Frontal cortex (tissue), 4 donors: Measurements from ENCODE around the gene TRIO. TPM values are rescaled to one million over a fixed set of nuclear protein-coding genes. Genes with fewer than 3 reads are reported as not detected.

Experiments
- DNase-seq, 2 donors: peaks; one replicate each; pipeline ENCODE4 v3.0.0; 2012; ENCODE audit warnings: low spot score in 2 of 2
- FAIRE-seq: peaks from 2 replicates; lab custom pipeline; 2012; peaks lifted over from hg19 to GRCh38; lab: Jason Lieb, UNC
- total RNA-seq: library from RNA; depleted of rRNA; stranded (reverse); fragments of >200 nt; gene quantifications from one replicate; pipeline ENCODE4 v1.2.3, GENCODE V29; 2014
- donor health status: control.
- donor health status: control.
- donor health status: control.

TRIO gene
- total RNA-seq, 1 donor from 2014 or later, result 310 TPM

DNA sequence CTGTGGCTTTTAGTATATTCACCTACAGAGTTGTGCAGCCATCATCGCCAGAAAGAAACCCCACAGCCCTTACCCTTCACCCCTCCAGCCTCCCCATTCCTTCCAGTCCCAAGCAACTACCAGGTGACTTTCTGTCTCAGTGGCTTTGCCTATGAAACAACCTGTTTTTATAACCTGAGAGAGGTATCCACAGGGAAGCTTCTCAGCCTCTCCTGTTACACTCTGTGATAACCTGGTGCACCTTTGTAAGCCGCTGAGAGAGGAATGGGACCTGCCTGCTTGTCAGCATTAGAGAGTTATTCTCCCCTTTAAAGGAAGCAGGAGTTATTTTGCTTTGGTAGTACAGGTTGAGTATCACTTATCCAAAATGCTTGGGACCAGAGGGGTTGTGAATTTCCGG lies 93.6 kb downstream of the TRIO start:
- DNase-seq (no peak), FAIRE-seq (no peak)

GRCh38 chr5:14237317-14238086 lies 94.4 kb downstream of the TRIO start:
- FAIRE-seq (no peak), DNase-seq (no peak)

DNA sequence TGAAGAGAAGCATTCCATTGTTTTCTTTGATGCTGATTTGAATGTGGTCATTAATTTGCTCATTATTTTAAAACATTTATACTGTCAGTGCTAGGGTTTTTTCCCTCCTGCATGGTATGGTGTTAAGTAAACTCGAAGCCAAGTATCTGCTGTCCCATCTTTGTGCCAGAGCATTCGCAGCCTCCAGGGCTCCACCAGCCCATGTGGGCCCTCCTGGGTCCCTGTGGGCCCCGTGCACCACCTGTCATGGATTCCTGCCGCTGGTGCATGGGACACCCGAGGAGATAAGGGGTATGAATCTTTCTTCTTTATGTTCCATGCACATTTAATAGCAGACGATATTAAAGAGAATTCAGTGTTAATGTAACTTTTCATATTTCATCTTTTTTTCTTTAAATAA lies 95.1 kb downstream of the TRIO start:
- no peak for FAIRE-seq
- DNase-seq, result no peak

DNA sequence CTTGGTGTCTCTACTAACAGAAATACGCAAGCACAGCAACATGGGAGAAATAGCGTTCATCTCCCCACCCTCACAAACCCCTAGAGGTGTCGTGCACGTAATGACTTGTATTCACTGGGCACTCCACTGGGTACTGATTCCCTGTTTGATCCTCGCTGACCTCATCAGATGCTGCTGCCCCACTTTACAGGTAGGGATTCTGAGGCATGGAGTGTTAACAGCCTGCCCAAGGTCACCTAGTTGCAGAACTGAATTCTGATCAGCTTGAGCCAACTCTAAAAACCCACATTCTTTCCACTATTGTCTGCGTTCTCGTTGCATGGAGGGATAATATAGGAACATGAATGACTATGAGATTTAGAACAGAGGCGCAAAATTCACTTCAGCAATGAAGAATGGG lies 96.3 kb downstream of the TRIO start:
- DNase-seq (no peak), FAIRE-seq (no peak)

- no peak for DNase-seq
- no peak for FAIRE-seq
Measured at GRCh38 chr5:14239951-14240350, 96.8 kb downstream of the TRIO start.

- FAIRE-seq, result no peak
- no peak for DNase-seq
Measured at GRCh38 chr5:14240359-14240758, 97.2 kb downstream of the TRIO start.

GRCh38 chr5:14241141-14241540 lies 98.0 kb downstream of the TRIO start:
- DNase-seq, result no peak
- no peak for FAIRE-seq

DNA sequence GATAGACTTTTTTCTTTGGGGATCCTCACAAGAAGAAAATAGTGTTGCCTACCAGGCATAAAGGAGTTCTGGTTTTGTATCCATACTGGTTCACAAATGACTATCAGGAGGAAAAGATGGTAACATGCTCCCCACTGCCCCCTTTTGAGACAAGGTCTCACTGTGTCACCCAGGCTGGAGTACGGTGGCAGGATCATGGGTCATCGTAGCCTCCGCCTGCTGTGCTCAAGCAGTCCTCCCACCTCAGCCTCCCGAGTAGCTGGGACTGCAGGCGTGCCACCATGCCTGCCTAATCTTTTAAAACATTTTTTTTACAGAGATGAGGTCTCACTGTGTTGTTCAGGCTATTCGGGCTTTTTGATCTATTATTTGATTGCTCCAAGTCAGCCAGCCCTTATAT lies 99.3 kb downstream of the TRIO start:
- DNase-seq (no peak), FAIRE-seq (no peak)

GRCh38 chr5:14242871-14243383 lies 99.8 kb downstream of the TRIO start:
- DNase-seq (no peak), FAIRE-seq (no peak)

DNA sequence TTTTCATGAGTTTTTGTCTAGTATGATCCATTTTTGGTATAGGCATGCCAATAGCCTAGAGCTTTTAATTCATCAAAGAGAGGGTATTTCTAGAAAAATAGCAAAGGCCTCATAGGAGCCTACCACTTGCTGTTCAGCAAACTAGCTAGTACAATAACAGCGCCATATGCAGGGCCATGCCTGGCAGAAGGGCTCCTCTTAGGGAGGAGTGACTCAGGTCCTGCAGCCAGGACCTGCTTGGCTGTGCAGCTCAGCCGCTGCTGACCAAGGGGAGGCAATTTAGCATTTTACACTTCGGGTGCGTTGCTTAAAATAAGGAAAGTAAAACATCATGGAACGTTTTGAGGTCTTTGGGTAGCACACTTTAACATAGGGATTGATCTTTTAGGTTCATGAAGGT lies 100.6 kb downstream of the TRIO start:
- FAIRE-seq (no peak), DNase-seq (no peak)

DNA sequence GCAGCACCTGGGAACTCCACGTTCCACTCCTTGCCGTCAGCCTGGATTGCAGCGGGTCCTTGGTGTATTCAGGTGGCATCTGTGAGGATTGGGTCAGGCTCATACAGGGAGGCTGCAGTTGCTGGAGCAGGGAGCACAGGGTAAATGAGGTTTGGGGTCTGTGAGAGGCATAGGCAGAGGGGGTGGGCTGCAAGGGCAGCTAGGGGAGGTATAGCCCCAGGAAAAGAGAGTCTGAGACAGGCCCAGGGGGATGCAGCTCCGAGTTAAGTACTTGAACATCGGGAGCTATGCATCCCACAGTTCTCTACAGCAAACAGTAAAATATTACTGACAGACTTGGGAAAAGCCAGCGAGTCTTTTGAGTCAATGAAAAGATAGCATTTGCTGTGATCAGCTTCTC lies 101.6 kb downstream of the TRIO start:
- FAIRE-seq (no peak), DNase-seq (no peak)

GRCh38 chr5:14245132-14245925 lies 102.2 kb downstream of the TRIO start:
- no peak for FAIRE-seq
- DNase-seq, result no peak

- no peak for DNase-seq
- FAIRE-seq, result no peak
Measured at GRCh38 chr5:14246350-14247053, 103.4 kb downstream of the TRIO start.

DNA sequence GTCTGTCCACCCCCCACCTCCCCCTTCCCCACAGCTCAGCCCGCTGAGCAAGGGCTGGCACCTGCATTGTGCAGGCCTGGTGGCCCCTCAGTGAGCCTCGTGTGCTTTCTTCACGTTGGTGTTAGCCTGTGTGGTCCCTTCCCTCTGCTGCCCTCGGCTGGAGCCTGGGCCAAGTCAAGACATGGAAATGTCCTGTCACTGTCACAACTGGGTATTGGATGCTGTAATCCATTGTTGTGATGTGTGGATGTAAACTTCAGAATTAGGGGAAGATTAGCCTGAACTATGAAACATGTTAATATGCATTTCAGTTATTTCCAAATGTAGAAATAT lies 103.9 kb downstream of the TRIO start:
- no peak for FAIRE-seq
- no peak for DNase-seq

- DNase-seq, result no peak
- FAIRE-seq, result no peak
Measured at GRCh38 chr5:14249258-14250082, 106.3 kb downstream of the TRIO start.

DNA sequence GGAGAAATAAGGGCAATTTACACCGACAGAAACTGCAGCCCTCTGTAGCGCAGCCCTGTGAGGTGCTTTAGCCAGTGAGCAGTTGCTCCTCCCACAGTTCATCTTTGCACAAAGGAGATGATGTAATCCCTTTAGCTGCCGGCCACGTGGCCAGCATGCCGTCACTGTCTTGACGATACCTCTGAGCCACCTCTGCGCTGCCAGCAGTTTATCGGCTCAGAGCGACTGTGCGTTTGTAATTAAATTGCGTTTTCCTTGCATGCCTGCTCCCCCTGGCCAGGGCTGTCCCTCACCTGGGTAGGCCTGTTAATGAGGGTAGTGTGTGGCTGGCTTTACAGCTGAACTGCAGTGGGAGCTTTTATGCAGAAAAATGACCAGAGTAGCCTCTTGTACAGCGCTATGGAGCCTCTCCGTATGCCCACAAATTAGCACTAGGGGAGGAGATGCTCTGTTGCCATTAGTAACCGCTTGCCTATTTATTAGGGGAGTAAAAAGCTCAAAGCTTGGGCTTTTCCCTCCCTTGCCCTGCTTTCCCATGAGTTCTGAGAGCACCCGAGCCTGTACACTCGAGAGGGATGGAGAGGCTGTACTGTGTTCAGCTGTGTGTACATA lies 107.0 kb downstream of the TRIO start:
- FAIRE-seq (no peak), DNase-seq (peak; percentile 43 to 77)

- FAIRE-seq (no peak), DNase-seq (no peak)
Measured at GRCh38 chr5:14250748-14251701, 107.9 kb downstream of the TRIO start.

- FAIRE-seq (no peak), DNase-seq (no peak)
Measured at GRCh38 chr5:14251733-14252132, 108.6 kb downstream of the TRIO start.
